HK-2 (cell line): ENCODE measurements around the gene RABAC1.
A peak's percentile ranks its signal among the peaks of the same experiment; 100 is the strongest.
"Not testable (repeated sequence)": the region's sequence is repeated elsewhere in the genome, so short reads cannot be mapped to it uniquely, and the experiment has no call there.

Experiments used
- DNase-seq: peaks from one replicate; pipeline ENCODE4 v3.0.0-alpha.2; 2018; ENCODE audit not compliant: unreplicated experiment

Gene RABAC1

GRCh38 chr19:41945135-41945766 lies 13.9 kb downstream of the RABAC1 start:
- no peak for DNase-seq

GRCh38 chr19:41944336-41944735 lies 14.8 kb downstream of the RABAC1 start:
- no peak for DNase-seq

GRCh38 chr19:41941410-41942202 lies 17.5 kb downstream of the RABAC1 start:
- DNase-seq: no peak

- no peak for DNase-seq
Measured at GRCh38 chr19:41940731-41941409, 18.3 kb downstream of the RABAC1 start.

- peak; percentile 51 for DNase-seq
Measured at GRCh38 chr19:41939861-41940730, 19.0 kb downstream of the RABAC1 start.

- DNase-seq: not testable (repeated sequence)
Measured at GRCh38 chr19:41939209-41939608, 19.9 kb downstream of the RABAC1 start.

- DNase-seq: no peak
Measured at GRCh38 chr19:41937525-41938468, 21.3 kb downstream of the RABAC1 start.

GRCh38 chr19:41936961-41937360 lies 22.2 kb downstream of the RABAC1 start:
- DNase-seq: no peak

- DNase-seq: peak; percentile 43
Measured at GRCh38 chr19:41936416-41936850, 22.7 kb downstream of the RABAC1 start.

- DNase-seq: no peak
Measured at GRCh38 chr19:41935760-41936415, 23.2 kb downstream of the RABAC1 start.

- peak; percentile 74 for DNase-seq
Measured at GRCh38 chr19:41934849-41935374, 24.2 kb downstream of the RABAC1 start.

GRCh38 chr19:41933693-41934426 lies 25.3 kb downstream of the RABAC1 start:
- DNase-seq: no peak

GRCh38 chr19:41932720-41933332 lies 26.3 kb downstream of the RABAC1 start:
- DNase-seq: no peak

GRCh38 chr19:41932259-41932719 lies 26.8 kb downstream of the RABAC1 start:
- no peak for DNase-seq

GRCh38 chr19:41930926-41931592 lies 28.1 kb downstream of the RABAC1 start:
- no peak for DNase-seq

GRCh38 chr19:41930322-41930722 lies 28.8 kb downstream of the RABAC1 start:
- no peak for DNase-seq

- no peak for DNase-seq
Measured at GRCh38 chr19:41929536-41930071, 29.5 kb downstream of the RABAC1 start.
